Middle frontal gyrus (tissue), 1 donor: ENCODE results near the gene SURF6.
"Not testable (repeated sequence)": the region's sequence is repeated elsewhere in the genome, so short reads cannot be mapped to it uniquely, and the experiment has no call there.

Source experiments
- DNase-seq: peaks from one replicate; pipeline ENCODE4 v3.0.0-alpha.2; 2015; ENCODE audit warnings: low spot score; ENCODE audit errors: extremely low spot score

SURF6 gene

DNA sequence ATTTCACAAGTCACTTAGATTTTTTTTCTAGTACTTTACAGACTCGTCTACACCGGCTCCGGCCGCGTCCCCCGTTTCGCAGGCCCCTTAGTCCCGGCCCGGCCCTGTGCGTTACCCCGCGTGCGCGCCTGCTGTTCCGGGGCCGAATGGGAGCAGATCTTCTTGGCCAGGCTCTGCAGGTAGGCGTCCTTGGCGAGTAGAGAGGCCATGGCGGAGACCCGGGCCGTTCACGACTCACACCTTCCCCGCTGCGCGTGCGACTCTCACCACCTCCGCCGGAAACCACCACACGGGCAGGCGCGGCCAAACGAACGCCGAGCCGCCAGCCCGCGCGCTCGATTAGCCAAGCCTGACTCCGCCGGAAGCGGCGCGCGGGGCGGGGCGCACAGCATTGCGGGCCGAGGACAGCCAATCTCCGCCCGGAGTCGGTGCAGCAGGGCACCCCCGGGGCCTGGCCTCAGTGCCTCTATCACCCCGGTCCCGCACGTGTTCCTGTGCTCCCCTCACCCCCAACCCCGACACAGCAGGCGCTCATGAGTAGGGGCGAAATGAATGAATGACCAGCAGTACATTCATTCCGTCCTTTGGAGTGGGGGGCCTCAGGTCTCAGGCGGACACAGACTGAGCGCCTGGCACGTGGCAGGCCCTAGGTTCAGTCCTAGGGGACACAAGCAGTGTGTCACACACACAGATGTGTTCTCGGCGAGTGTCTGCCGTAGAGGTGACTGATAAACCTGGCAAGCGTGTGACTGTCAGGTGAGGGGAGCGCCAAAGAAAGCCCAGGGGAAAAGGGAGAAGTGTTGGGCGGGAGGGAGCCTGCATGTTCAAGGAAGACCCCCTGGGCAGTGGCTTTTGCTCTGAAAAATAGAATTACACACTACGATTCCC is at the start of gene SURF6:
SURF6 (minus strand) TSS at position 265 of the 888 bp plus-strand sequence; CDS start at position 209, 56 bp downstream.
- DNase-seq = peak; percentile 86

DNA sequence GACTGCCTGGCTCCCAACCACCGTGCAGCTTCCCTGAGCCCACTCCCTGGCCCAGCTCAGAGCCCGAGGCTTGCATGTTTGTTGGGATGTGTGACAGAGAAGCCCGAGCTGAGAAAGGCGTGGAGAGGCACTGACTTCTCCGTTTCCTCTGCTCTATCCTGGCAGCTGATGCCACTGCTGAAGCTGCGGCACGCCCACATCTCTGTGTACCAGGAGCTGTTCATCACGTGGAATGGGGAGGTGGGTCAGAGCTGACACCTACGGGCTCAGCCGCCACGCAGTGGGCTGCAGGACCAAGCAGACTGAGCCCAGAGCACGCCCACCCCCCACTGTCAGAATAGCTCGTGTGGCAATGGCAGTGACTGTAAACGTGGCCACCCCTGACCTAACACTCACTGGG is 49.5 kb upstream of the SURF6 start:
- no peak for DNase-seq

GRCh38 chr9:133384736-133385321 is 48.8 kb upstream of the SURF6 start:
- no peak for DNase-seq

DNA sequence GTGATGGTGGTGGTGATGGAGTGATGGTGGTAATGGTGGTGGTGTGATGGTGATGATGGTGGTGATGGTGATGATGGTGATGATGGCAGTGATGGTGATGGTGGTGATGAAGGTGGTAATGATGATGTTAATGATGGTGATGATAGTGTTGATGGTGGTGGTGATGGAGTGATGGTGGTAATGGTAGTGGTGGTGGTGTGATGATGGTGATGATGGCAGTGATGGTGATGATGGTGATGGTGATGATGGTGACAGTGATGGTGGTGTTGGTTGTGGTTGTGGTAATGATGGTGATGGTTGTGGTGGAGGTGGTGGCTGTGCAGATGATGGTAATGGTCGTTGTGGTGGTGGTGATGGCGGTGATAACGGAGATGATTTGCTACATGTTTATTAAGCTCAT is 47.5 kb upstream of the SURF6 start:
- no peak for DNase-seq

DNA sequence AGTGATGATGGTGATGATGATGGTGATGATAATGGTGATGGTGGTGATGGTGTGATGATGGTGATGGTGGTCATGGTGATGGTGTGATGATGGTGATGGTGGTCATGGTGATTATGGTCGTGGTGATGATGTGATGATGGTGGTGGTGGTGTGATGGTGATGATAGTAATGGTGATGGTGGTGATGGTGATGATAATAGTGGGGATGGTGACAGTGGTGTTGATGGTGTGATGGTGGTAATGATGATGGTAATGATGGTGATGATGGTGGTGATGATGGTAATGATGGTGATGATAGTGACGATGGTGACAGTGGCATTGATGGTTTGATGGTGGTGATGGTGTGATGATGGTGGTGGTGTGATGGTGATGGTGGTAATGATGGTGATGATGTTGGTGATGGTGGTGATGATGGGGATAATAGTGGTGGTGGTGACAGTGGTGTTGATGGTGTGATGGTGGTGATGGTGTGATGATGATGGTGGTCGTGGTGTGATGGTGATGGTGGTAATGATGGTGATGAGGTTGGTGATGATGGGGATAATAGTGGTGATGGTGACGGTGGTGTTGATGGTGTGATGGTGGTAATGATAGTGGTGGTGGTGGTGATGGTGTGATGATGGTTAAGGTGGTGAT is 46.6 kb upstream of the SURF6 start:
- no peak for DNase-seq

DNA sequence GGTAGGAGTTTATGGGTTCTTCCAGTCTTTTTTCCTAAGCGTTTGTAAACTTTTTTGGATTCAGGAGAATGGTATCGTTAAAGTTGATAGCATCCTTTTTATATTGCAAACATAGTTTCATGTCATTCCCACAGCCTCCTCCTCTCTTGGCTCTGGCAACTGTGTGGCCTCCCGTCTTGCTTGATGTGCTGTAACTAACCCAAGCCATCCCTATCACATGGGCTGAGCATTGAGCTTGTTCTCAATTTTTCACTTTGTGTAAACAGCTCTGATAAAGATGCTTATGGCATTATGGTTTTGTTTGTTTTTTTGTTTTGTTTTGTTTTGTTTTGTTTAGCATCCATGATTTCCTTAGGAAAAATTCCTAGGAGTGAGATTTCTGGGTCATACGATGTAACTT is 44.7 kb upstream of the SURF6 start:
- no peak for DNase-seq

- no peak for DNase-seq
Observed at GRCh38 chr9:133379153-133380086, 43.4 kb upstream of the SURF6 start.

- no peak for DNase-seq
Observed at GRCh38 chr9:133378408-133378962, 42.5 kb upstream of the SURF6 start.

DNA sequence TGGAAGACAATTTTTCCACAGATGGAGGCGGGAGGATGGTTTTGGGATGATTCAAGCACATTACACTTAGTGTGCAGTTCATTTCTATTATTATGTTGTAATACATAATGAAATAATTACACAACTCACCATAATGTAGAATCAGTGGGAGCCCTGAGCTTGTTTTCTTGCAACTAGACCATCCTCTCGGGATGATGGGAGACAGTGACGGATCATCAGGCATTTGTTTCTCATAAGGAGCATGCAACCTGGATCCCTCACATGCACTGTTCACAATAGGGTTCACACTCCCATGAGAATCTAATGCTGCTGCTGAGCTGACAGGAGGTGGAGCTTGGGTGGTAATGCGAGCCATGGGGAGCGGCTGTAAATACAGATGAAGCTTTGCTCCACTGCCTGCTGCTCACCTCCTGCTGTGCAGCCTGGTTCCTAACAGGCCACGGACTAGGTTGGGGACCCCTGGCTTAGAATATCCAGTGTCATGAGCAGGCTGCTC is 41.8 kb upstream of the SURF6 start:
- no peak for DNase-seq

- DNase-seq = not testable (repeated sequence)
Observed at GRCh38 chr9:133377280-133377679, 41.3 kb upstream of the SURF6 start.

- peak; percentile 93 for DNase-seq
Observed at GRCh38 chr9:133375724-133376654, 40.0 kb upstream of the SURF6 start, which contains the start of the genes STKLD1 and SURF4. STKLD1 (plus strand) TSS chr9:133376366; CDS start chr9:133376474, 108 bp downstream. SURF4 (minus strand) TSS chr9:133376060; CDS start chr9:133375969, 91 bp downstream.

DNA sequence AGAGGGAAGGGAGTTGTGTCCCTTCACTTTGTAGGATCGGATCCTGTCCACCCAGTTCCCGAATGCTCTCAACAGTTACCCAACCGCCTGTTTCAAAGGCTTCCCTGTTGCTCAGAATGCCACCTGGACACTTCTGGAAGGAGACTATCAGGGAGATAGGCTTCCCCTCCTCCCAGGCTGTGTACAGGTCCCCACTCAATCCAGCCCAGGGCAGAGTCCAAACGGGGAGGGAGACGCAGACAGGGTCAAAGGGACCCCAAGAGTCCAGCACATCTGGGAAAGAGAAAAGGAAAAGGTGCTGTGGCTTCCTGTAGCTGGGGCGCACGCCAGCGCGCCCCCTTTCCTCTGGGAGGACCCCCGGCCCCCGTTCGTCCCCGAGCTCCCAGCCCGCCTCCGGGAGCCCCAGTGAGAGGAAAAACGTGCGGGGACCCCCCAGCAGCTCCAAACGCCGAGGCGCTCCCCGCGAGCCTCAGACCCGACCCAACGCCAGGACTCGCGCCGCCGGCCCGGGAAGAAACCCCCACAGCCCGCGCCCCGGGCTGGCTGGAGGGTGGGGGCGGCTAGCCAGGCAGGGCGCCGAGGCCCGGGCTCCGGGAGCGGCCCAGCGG is 39.2 kb upstream of the SURF6 start:
- DNase-seq = no peak

DNA sequence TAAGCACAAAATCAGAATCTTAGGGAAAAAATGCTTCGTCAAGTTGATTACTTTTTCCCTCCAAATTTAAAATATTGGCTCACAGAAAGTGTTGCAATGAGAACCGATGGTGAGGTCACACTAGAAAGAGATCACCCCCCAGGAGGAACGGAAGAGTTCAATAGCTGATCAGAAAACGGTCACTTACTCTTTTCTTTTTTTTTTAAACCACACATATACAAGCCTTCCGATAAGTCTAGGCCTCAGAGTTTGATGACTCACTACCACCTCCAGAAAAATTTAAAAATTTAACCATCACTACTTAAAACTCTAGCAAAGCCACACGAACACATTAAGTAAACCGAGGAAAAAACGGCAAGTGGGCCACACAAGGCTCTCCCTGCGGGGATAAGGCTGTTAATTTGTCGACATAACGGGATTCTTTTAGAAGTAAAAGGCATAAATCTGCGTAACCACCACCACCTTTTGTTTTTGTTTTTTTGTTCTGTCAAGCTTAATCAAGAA is 38.7 kb upstream of the SURF6 start:
- no peak for DNase-seq

DNA sequence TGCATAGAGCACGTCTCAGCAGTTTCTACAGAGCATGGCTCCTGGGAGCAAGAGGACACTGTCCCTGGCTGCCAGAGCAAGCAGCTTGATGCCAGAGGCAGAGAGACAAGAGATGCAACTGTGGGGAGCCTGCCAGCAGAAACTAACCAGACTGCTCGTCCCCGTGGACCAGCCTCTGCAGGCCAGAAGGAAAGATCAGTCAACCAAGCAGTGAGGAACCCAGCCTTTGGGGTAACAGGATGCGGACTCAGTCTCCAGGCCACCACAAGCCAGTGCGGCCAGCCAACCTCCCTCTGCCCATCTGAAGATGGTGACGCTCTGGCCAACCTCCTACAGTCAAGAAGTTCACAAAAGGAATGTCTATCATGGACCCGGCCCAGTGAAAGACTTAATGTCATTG is 36.2 kb upstream of the SURF6 start:
- no peak for DNase-seq

DNA sequence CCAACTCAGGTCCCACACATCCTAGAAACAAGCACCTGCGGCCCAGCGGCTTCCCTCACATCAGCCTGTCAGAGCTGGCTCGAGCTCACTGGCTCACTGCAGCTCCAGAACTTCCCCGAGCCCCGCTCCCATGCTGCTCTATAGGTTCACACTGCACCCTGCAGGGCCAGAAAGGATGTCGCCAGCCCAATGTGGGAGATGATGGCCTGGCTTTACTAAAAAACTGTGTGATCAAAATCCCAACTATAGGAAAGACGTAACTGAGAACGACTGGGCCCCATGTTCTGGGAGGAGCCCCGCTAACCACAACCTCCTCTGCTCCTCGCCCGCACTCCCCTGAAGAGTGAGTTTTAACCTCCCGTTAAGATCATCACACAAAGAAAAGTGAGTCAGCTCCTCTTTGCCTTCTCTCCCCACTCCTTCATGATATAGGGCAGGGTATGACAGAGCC is 35.3 kb upstream of the SURF6 start:
- DNase-seq = no peak

DNA sequence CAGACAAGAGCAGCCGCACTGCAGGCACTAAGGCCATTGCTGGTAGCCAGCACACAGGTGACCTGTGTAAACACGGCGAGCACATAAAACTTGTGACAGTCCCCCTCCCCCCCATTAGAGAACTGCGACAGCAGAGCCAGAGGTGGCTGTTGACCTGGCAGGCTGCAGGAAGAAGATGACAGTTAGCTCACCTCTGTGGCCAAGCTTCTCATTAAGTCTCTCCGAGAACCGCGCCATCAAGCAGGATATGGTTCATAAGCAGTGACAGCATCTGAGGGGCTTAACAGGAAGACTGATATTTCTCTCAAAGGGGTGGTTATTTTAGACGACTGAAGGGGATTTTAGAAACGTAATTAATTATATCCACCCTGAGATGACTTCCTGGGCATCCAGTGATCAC is 34.7 kb upstream of the SURF6 start:
- DNase-seq = no peak

GRCh38 chr9:133369933-133370332 is 33.9 kb upstream of the SURF6 start:
- DNase-seq = no peak

DNA sequence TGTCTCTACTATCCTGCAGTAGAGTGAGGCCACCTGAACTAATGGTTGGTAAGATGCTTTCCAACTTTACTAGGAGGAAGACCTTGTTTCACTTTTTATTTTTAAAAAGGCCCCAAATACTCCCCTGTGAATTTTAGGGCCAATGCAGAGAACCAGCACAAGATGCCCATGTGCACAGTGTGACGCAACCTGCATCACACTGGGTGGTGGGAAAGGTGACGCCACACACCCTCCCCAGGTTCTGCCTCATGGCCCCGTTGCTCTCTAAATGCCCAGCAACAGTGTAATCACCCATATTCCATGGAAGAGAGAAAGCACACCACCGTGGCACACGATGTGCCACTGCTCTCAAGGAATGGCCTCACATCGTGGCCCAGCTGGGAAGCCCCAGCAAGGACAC is 33.4 kb upstream of the SURF6 start:
- DNase-seq = no peak
